Smooth muscle cell (in vitro differentiated cells): ENCODE measurements around the gene SNAP91. TPM values are rescaled to one million over a fixed set of nuclear protein-coding genes. Genes with fewer than 3 reads are reported as not detected.
A peak's percentile ranks its signal among the peaks of the same experiment; 100 is the strongest.

Experiments
- DNase-seq: peaks from one replicate; lab custom pipeline; 2025; ENCODE audit not compliant: unreplicated experiment; lab: John Stamatoyannopoulos, UW
- H2AFZ ChIP-seq: fragments of 200-600 bp; sonication (generic); 2 replicates; pipeline ENCODE4 v1.6.0; 2016; ENCODE audit warnings: antibody characterized with exemption, low read depth, mild to moderate bottlenecking
- H3F3A ChIP-seq: fragments of 200-600 bp; sonication (generic); 2 replicates; pipeline ENCODE4 v1.6.0; 2017; ENCODE audit warnings: antibody characterized with exemption, low read depth
- H3K27ac ChIP-seq: fragments of 200-600 bp; sonication (generic); 2 replicates; pipeline ENCODE4 v1.5.1; 2016; ENCODE audit warnings: low read depth, mild to moderate bottlenecking
- H3K27me3 ChIP-seq: fragments of 200-600 bp; sonication (generic); 2 replicates; pipeline ENCODE4 v1.6.1; 2016; ENCODE audit warnings: low read depth, mild to moderate bottlenecking
- H3K36me3 ChIP-seq: fragments of 200-600 bp; sonication (generic); 2 replicates; pipeline ENCODE4 v1.5.1; 2016; ENCODE audit warnings: low read depth
- H3K4me1 ChIP-seq: fragments of 200-600 bp; sonication (generic); 2 replicates; pipeline ENCODE4 v1.5.1; 2016; ENCODE audit warnings: low read depth
- H3K4me2 ChIP-seq: fragments of 200-600 bp; sonication (generic); 2 replicates; pipeline ENCODE4 v1.6.0; 2016; ENCODE audit warnings: mild to moderate bottlenecking
- H3K4me3 ChIP-seq: fragments of 200-600 bp; sonication (generic); 2 replicates; pipeline ENCODE4 v1.5.1; 2016; ENCODE audit warnings: mild to moderate bottlenecking
- H3K79me2 ChIP-seq: fragments of 200-600 bp; sonication (generic); 2 replicates; pipeline ENCODE4 v1.6.0; 2016; ENCODE audit warnings: low read depth, mild to moderate bottlenecking
- H3K9ac ChIP-seq: fragments of 200-600 bp; sonication (generic); 2 replicates; pipeline ENCODE4 v1.6.0; 2016; ENCODE audit warnings: low read depth
- H3K9me3 ChIP-seq: fragments of 200-600 bp; sonication (generic); replicated peaks from 2 replicates; pipeline ENCODE4 v1.5.1; 2016; ENCODE audit warnings: low read depth
- H4K20me1 ChIP-seq: fragments of 200-600 bp; sonication (generic); 2 replicates; pipeline ENCODE4 v1.6.0; 2016; ENCODE audit warnings: low read depth
- whole genome bisulfite sequencing: methylation state at CpG from one replicate; pipeline ENCODE4 v1.1.7; 2016; ENCODE audit warnings: low lambda C conversion rate; 5-methylcytosine and 5-hydroxymethylcytosine counted together
- polyA plus RNA-seq: library from polyadenylated mRNA; unstranded; fragments of >200 nt; fragmentation: Nextera tagmentation; extraction: Ambion mirVana; gene quantifications from 2 replicates; pipeline ENCODE4 v1.2.1, GENCODE V29; 2016
- total RNA-seq: library from RNA; depleted of rRNA; stranded (reverse); fragments of >200 nt; gene quantifications from 2 replicates; pipeline ENCODE4 v1.2.3, GENCODE V29; 2014
- TF ChIP-seq, protein P1 (sequence below): fragments of 200-600 bp; sonication (generic); IDR thresholded peaks from 2 replicates; pipeline ENCODE4 v1.5.1; 2017; ENCODE audit warnings: borderline replicate concordance, mild to moderate bottlenecking, antibody characterized with exemption; ENCODE audit not compliant: insufficient read depth, poor library complexity, severe bottlenecking

Gene SNAP91
- total and polyA plus RNA-seq, 2 experiments from 2014 or later = not detected

DNA sequence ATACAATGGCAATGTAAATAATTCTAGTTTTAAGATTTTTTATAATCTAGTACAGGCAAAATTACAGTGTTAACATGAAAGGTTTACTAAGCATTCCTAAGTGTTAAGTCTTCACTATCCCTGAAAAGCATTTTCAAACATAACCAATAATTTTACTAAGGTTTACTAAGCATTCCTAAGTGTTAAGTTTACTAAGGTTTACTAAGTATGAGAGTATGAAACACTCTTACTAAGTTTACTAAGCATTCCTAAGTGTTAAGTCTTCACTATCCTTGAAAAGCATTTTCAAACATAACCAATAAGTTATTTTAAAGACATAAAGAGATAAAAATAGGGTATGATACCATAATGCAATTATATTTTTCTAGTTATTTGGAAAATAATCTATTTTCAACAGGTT lies 114.0 kb downstream of the SNAP91 start:
- no peaks in the 10 kb centered on the region for H3F3A ChIP-seq
- H3K4me1 ChIP-seq = no peaks in the 10 kb centered on the region
- H3K9ac ChIP-seq = no peak overlapping the region
- TF ChIP-seq, protein P1, sequence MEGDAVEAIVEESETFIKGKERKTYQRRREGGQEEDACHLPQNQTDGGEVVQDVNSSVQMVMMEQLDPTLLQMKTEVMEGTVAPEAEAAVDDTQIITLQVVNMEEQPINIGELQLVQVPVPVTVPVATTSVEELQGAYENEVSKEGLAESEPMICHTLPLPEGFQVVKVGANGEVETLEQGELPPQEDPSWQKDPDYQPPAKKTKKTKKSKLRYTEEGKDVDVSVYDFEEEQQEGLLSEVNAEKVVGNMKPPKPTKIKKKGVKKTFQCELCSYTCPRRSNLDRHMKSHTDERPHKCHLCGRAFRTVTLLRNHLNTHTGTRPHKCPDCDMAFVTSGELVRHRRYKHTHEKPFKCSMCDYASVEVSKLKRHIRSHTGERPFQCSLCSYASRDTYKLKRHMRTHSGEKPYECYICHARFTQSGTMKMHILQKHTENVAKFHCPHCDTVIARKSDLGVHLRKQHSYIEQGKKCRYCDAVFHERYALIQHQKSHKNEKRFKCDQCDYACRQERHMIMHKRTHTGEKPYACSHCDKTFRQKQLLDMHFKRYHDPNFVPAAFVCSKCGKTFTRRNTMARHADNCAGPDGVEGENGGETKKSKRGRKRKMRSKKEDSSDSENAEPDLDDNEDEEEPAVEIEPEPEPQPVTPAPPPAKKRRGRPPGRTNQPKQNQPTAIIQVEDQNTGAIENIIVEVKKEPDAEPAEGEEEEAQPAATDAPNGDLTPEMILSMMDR = no peak
- H3K4me3 ChIP-seq = no peak overlapping the region
- H3K4me2 ChIP-seq = no peak overlapping the region
- no peaks in the 10 kb centered on the region for H4K20me1 ChIP-seq
- no peaks in the 10 kb centered on the region for H3K9me3 ChIP-seq
- no peak for DNase-seq
- H3K36me3 ChIP-seq = no peaks in the 10 kb centered on the region
- H3K27me3 ChIP-seq = no peaks in the 10 kb centered on the region
- H2AFZ ChIP-seq = no peak overlapping the region
- H3K79me2 ChIP-seq = no peaks in the 10 kb centered on the region
- H3K27ac ChIP-seq = no peak overlapping the region

DNA sequence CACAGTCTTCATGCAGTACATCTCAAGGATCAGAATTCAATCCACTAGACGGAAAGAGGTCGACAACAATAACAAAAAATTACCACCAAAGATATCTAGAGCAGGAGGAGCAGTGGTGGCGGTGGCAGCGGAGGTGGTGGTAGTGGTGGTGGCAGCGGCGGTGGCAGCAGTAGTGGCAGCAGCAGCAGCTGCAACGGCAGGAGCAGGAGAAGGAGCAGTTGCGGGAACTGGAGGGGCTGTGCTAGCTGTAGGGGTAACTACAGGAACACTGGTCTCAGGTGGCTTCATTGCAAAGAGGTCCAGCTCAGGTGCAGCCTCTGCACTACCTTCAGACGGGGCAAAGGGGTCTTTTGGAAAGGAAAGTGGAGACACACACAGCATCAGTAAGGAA lies 115.5 kb downstream of the SNAP91 start:
- Histone ChIP-seq H3K4me1 (no peaks in the 10 kb centered on the region), H3F3A (no peaks in the 10 kb centered on the region), H3K4me2 (no peak overlapping the region), H3K27me3 (no peaks in the 10 kb centered on the region), H3K27ac (no peak overlapping the region), H3K9me3 (no peaks in the 10 kb centered on the region), H3K4me3 (no peak overlapping the region), H2AFZ (no peak overlapping the region), H3K9ac (no peak overlapping the region), H3K79me2 (no peaks in the 10 kb centered on the region), H4K20me1 (no peaks in the 10 kb centered on the region), H3K36me3 (no peaks in the 10 kb centered on the region)
- TF ChIP-seq, protein P1 = no peak
- no peak for DNase-seq
- 90% methylated on average over 9 of the region's 9 CpGs for WGBS

DNA sequence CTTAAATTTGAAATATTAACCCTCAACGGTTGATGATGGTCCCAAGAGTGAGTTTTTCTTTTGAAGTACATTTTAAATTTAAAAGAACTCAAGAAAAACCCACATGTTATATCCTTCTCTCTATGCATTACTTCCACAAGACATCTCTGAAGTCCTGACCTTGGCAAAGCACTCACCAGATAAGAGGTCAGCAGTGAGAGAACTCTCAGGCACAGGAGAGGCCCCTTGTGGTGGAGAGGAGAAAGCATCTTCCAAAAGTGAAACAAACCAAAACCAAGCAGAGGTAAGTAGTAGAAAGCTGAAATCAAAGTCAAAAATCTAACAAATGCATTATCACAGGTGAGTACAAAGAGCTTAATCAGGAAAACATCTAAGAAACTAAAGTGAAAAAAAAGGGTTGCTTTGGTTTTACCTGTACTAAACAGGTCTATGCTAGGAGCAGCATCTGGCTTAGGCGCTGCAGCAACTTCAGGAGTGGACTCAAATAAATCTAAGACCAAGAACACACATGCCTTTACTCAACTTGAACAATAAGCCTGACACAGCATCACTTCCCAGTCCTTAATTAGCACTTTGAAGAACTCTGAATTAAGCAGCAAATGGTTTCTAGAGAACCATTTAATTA lies 116.0 kb downstream of the SNAP91 start:
- WGBS = 88% methylated on average over 2 of the region's 2 CpGs
- Histone ChIP-seq H3F3A (no peaks in the 10 kb centered on the region), H4K20me1 (no peaks in the 10 kb centered on the region), H3K4me3 (no peak overlapping the region), H3K4me2 (no peak overlapping the region), H3K9me3 (no peaks in the 10 kb centered on the region), H3K79me2 (no peaks in the 10 kb centered on the region), H3K27me3 (no peaks in the 10 kb centered on the region), H3K9ac (no peak overlapping the region), H3K36me3 (no peaks in the 10 kb centered on the region), H2AFZ (no peak overlapping the region), H3K27ac (no peak overlapping the region), H3K4me1 (no peaks in the 10 kb centered on the region)
- TF ChIP-seq, protein P1 = peak; percentile 43
- no peak for DNase-seq

DNA sequence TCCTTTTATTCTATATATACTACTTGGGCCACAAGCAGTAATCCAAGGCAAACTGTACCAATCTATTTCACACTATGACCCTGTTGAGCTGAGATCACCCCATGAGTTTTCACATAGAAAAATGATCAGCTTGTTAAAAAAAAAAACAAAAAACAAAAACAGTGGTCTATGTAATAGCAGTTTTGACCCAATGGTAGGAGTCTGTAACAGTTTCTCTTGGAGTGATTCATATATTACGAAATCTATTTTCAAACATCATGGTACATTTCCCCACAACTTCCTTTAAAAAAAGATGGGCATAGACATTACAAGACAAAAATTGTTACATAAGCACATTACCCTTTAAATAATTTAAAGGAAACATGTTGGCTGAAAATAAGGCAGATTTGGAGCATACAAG lies 118.5 kb downstream of the SNAP91 start:
- H2AFZ ChIP-seq = no peak overlapping the region
- TF ChIP-seq, protein P1 = no peak
- H3K36me3 ChIP-seq = no peaks in the 10 kb centered on the region
- H3K27ac ChIP-seq = no peak overlapping the region
- WGBS = 97% methylated on average over 1 of the region's 1 CpG
- H3K79me2 ChIP-seq = no peaks in the 10 kb centered on the region
- H3F3A ChIP-seq = no peaks in the 10 kb centered on the region
- no peaks in the 10 kb centered on the region for H3K4me1 ChIP-seq
- no peaks in the 10 kb centered on the region for H4K20me1 ChIP-seq
- H3K4me3 ChIP-seq = no peak overlapping the region
- DNase-seq = no peak
- no peaks in the 10 kb centered on the region for H3K27me3 ChIP-seq
- no peak overlapping the region for H3K9ac ChIP-seq
- no peak overlapping the region for H3K4me2 ChIP-seq
- no peaks in the 10 kb centered on the region for H3K9me3 ChIP-seq
